Measurements from ENCODE around the gene LAYN.

Gene LAYN

DNA sequence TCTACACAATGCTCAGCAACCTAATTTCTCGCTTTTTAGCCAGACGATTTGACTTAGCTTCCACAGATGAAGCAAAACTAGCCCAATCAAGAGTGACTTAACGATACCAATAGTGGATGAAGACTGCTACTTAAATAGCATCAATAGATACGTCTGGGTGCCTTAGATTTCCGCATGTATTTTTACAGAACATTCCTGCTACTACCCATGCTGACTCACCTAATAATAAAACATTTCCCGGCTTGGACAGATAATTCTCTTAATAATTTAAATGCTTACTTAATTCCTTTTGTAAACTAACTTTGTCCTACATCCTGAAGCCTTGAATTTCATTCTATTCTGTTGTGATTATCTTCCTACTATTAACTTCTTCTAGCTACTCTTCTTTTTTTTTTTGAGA, 5.2 kb upstream of the LAYN start:
- H3K27me3 ChIP-seq (ENCODE audit: insufficient read depth, low read depth) = no peaks in the 10 kb centered on the region
- no peak overlapping the region for H3K4me3 ChIP-seq (IDR thresholded peaks at IDR 0.05; ENCODE audit: insufficient read depth, low read depth, low read length)
- H4K20me1 ChIP-seq (ENCODE audit: insufficient read depth) = no peaks in the 10 kb centered on the region
- no peak overlapping the region for H3K9ac ChIP-seq
- H3K27ac ChIP-seq = no peak overlapping the region
- H3K4me2 ChIP-seq = peak overlapping the region; percentile 18; the same call in 1 of the 2 replicates
- no peaks in the 10 kb centered on the region for H3K36me3 ChIP-seq (ENCODE audit: insufficient read depth)
- H2AFZ ChIP-seq (ENCODE audit: low read depth) = no peak overlapping the region
- no peaks in the 10 kb centered on the region for H3K79me2 ChIP-seq (ENCODE audit: insufficient read depth, low read depth)
- TF ChIP-seq, protein P1, sequence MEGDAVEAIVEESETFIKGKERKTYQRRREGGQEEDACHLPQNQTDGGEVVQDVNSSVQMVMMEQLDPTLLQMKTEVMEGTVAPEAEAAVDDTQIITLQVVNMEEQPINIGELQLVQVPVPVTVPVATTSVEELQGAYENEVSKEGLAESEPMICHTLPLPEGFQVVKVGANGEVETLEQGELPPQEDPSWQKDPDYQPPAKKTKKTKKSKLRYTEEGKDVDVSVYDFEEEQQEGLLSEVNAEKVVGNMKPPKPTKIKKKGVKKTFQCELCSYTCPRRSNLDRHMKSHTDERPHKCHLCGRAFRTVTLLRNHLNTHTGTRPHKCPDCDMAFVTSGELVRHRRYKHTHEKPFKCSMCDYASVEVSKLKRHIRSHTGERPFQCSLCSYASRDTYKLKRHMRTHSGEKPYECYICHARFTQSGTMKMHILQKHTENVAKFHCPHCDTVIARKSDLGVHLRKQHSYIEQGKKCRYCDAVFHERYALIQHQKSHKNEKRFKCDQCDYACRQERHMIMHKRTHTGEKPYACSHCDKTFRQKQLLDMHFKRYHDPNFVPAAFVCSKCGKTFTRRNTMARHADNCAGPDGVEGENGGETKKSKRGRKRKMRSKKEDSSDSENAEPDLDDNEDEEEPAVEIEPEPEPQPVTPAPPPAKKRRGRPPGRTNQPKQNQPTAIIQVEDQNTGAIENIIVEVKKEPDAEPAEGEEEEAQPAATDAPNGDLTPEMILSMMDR (conservative IDR thresholded peaks at IDR 0.05; ENCODE audit: low read depth, low read length) = no peak
- H3K4me1 ChIP-seq (ENCODE audit: low read depth, poor library complexity, severe bottlenecking) = peaks cover 46% of the 10 kb centered on the region

DNA sequence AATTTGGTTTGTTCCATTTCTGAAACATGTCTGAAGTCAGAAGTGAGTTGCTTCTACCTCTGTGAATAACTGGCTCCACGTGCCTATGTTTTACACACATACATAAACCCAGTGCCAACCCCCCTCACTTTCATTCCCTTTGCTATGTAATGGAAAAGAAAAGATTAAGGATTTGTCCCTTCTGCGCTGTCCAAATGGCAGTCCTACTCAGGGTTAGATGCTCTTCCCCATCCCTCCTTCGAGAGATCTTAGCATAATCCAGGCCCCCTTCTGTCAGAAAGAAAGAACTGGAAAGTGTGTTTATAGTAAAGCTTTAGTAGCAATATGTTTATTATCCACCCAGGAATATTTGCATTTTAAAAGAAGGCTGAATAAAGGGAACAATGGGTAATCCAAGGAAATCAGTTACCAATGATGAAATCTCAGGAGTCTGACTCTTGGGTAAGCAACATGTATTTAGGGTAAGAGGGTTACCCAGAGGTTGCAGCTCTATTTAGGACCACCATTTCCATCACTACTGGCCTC, 3.1 kb upstream of the LAYN start:
- Histone ChIP-seq H4K20me1 (ENCODE audit: insufficient read depth) (no peaks in the 10 kb centered on the region), H3K4me3 (IDR thresholded peaks at IDR 0.05; ENCODE audit: insufficient read depth, low read depth, low read length) (no peak overlapping the region), H3K36me3 (ENCODE audit: insufficient read depth) (no peaks in the 10 kb centered on the region), H3K27ac (no peak overlapping the region), H3K27me3 (ENCODE audit: insufficient read depth, low read depth) (no peaks in the 10 kb centered on the region), H2AFZ (ENCODE audit: low read depth) (no peak overlapping the region), H3K9ac (no peak overlapping the region), H3K4me2 (no peak overlapping the region), H3K4me1 (ENCODE audit: low read depth, poor library complexity, severe bottlenecking) (peaks cover 32% of the 10 kb centered on the region), H3K79me2 (ENCODE audit: insufficient read depth, low read depth) (no peaks in the 10 kb centered on the region)
- TF ChIP-seq, protein P1 (conservative IDR thresholded peaks at IDR 0.05; ENCODE audit: low read depth, low read length) = no peak

DNA sequence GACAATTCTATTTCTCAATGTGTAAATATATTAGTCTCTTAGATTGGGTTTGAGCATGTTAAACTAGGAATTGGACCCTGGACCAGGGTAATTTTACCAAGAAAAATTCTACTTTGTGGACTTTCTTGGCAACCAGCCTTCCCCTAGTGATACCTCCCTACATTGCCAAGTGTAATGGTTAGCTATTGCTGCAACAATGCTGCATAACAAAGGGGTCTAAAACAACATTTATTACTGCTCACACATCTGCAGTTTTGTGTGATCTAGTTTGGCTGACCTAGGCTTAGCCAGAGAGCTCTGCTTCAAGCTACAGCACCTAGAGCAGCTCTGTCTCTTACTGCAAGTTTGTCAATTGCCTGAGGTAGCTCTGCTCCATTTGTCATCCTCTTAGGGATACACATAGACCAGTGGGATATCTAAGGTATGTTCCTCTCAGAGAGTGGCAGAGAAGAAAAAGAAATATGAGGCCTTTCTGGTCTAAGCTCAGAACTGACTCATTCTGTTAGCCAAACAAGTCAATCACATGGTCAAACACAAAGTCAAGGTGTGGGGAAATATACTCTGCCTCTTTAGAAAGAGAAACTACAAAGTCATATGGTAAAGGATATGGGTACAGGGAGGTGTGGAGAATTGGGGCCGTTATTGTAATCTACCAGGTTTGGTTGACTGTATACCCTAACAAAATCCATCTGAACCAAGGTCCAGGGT, 2.0 kb upstream of the LAYN start:
- no peaks in the 10 kb centered on the region for H3K36me3 ChIP-seq (ENCODE audit: insufficient read depth)
- no peak overlapping the region for H3K27ac ChIP-seq
- H3K27me3 ChIP-seq (ENCODE audit: insufficient read depth, low read depth) = no peaks in the 10 kb centered on the region
- no peaks in the 10 kb centered on the region for H3K79me2 ChIP-seq (ENCODE audit: insufficient read depth, low read depth)
- H4K20me1 ChIP-seq (ENCODE audit: insufficient read depth) = no peaks in the 10 kb centered on the region
- H3K4me1 ChIP-seq (ENCODE audit: low read depth, poor library complexity, severe bottlenecking) = peaks cover 21% of the 10 kb centered on the region
- no peak overlapping the region for H3K4me2 ChIP-seq
- H3K4me3 ChIP-seq (IDR thresholded peaks at IDR 0.05; ENCODE audit: insufficient read depth, low read depth, low read length) = no peak overlapping the region
- TF ChIP-seq, protein P1 (conservative IDR thresholded peaks at IDR 0.05; ENCODE audit: low read depth, low read length) = no peak
- no peak overlapping the region for H3K9ac ChIP-seq
- H2AFZ ChIP-seq (ENCODE audit: low read depth) = no peak overlapping the region

DNA sequence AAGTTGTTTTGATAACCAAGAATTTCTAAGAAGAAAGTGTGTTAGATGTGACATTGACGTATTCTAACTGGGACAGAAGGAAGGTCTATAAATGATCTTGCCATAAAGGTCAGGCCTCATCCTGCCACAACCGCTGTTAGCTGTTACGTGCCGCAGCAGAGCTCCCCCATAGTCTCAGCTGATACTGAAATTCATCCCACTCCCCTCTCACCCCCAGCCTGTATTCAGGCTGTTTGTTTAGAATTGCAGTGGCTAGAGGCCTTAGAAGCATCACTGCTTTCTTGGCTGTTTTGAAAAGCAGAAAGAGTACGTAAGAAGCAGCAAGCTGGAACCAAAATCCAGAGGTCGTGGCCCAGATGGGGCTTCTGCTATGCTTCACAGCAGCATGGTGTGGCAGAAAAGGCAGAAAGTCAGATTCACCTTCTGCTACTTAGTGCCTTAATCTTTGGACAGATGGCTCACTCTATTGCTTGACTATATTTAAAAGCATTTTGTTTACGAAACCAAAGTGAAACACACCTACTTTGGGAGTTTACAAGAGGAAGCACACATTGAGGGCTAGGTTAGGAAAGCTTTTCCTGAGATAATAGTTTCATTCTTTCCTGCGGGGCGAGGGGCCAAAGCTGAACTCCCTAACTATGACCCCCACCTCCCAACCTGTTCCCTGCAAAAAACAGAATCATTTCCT, 950 bp upstream of the LAYN start:
- Histone ChIP-seq H3K27ac (no peak overlapping the region), H3K9ac (no peak overlapping the region), H3K79me2 (ENCODE audit: insufficient read depth, low read depth) (no peaks in the 10 kb centered on the region), H3K4me1 (ENCODE audit: low read depth, poor library complexity, severe bottlenecking) (peaks cover 11% of the 10 kb centered on the region), H4K20me1 (ENCODE audit: insufficient read depth) (no peaks in the 10 kb centered on the region), H3K27me3 (ENCODE audit: insufficient read depth, low read depth) (no peaks in the 10 kb centered on the region), H3K36me3 (ENCODE audit: insufficient read depth) (no peaks in the 10 kb centered on the region), H2AFZ (ENCODE audit: low read depth) (no peak overlapping the region), H3K4me3 (IDR thresholded peaks at IDR 0.05; ENCODE audit: insufficient read depth, low read depth, low read length) (no peak overlapping the region), H3K4me2 (no peak overlapping the region)
- TF ChIP-seq, protein P1 (conservative IDR thresholded peaks at IDR 0.05; ENCODE audit: low read depth, low read length) = no peak

Data from KMS-11 (cell line).